Erythroblast (primary cell): ENCODE measurements around the gene APP.

ENCODE experiments used
- GATA1 ChIP-seq: IDR thresholded peaks from 2 replicates; pipeline ENCODE4 v1.6.1; 2011; ENCODE audit warnings: low read depth, mild to moderate bottlenecking, control low read depth, low read length, moderate library complexity
- POLR2A ChIP-seq: IDR thresholded peaks from 2 replicates; pipeline ENCODE4 v1.6.1; 2011; ENCODE audit warnings: mild to moderate bottlenecking, low read length

DNA sequence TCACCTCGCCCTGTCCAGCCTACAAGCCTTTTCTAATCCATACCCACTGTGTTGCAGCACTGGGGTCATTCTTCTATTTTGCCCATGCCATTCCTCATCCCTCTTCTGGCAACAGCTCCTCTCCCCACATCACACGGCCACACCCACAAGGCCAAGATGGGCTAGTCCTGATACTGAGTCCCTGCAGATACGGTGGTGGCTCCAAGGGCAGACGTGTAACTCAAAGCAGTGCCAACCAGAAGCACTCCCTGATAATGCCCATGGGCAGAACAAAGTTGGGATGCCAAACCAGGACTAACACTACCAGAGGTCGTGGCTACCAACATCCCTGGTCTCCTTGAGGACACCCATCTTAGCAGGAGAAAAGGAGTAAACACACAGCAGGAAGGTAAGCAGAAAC, 64.8 kb downstream of the APP start:
- no peak for TF ChIP-seq POLR2A
- no peak for TF ChIP-seq GATA1
